ENCODE results near the gene LUZP2.

DNA sequence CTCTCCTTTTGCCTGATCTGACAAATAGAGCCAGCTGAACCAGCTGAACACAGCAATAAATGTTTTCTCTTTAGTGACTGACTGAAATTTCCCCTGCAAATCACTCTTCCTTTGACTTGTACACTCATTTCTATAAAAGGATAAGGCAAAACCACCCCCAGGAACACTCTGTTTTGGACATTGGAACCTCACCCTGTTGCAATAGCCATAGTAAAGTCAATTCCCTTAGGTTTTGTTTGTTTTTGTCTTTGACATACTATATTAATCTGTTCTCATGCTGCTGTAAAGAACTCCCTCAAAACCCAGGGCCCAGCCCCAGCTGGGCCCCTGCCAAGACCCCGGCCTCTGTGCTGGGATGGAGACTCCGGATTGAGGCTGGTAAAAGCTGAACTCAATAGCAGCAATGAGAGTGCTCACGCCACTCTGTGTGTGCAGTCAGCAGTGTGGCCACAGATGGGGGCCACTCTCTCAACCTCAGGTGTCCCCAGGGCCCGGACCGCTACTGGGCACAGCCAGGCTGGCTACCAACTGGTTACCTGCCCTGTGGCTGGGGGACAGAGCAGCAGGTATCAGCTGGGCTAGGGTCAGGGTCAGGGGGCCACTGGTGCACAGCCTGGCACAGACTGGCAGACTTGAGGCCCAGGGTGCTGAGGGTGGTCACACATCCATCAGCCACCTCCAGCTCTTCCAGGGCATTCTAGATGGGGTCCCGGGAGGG, 597.4 kb downstream of the LUZP2 start:
- TF ChIP-seq EP300 (IDR thresholded peaks at IDR 0.05; ENCODE audit: low read length): no peak
- no peak for TF ChIP-seq EZH2 (IDR thresholded peaks at IDR 0.05; ENCODE audit: borderline replicate concordance, low read depth, low read length)
- TF ChIP-seq POU5F1 (IDR thresholded peaks at IDR 0.05; ENCODE audit: borderline replicate concordance, low read depth, low read length, partially characterized antibody): no peak
- TF ChIP-seq, protein P1, sequence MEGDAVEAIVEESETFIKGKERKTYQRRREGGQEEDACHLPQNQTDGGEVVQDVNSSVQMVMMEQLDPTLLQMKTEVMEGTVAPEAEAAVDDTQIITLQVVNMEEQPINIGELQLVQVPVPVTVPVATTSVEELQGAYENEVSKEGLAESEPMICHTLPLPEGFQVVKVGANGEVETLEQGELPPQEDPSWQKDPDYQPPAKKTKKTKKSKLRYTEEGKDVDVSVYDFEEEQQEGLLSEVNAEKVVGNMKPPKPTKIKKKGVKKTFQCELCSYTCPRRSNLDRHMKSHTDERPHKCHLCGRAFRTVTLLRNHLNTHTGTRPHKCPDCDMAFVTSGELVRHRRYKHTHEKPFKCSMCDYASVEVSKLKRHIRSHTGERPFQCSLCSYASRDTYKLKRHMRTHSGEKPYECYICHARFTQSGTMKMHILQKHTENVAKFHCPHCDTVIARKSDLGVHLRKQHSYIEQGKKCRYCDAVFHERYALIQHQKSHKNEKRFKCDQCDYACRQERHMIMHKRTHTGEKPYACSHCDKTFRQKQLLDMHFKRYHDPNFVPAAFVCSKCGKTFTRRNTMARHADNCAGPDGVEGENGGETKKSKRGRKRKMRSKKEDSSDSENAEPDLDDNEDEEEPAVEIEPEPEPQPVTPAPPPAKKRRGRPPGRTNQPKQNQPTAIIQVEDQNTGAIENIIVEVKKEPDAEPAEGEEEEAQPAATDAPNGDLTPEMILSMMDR (IDR thresholded peaks at IDR 0.05 in 2 of 3, conservative IDR thresholded peaks at IDR 0.05 in 1 of 3; ENCODE audit: insufficient read depth in 2 of 3, low read depth in 1 of 3, low read length in 3 of 3): no peak
- TF ChIP-seq SPI1 (IDR thresholded peaks at IDR 0.05; ENCODE audit: borderline replicate concordance, low read depth, low read length): no peak
- TF ChIP-seq, protein P2, sequence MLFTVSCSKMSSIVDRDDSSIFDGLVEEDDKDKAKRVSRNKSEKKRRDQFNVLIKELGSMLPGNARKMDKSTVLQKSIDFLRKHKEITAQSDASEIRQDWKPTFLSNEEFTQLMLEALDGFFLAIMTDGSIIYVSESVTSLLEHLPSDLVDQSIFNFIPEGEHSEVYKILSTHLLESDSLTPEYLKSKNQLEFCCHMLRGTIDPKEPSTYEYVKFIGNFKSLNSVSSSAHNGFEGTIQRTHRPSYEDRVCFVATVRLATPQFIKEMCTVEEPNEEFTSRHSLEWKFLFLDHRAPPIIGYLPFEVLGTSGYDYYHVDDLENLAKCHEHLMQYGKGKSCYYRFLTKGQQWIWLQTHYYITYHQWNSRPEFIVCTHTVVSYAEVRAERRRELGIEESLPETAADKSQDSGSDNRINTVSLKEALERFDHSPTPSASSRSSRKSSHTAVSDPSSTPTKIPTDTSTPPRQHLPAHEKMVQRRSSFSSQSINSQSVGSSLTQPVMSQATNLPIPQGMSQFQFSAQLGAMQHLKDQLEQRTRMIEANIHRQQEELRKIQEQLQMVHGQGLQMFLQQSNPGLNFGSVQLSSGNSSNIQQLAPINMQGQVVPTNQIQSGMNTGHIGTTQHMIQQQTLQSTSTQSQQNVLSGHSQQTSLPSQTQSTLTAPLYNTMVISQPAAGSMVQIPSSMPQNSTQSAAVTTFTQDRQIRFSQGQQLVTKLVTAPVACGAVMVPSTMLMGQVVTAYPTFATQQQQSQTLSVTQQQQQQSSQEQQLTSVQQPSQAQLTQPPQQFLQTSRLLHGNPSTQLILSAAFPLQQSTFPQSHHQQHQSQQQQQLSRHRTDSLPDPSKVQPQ (CRISPR knock-in tag; IDR thresholded peaks at IDR 0.05; ENCODE audit: borderline replicate concordance): no peak
- no peak for TF ChIP-seq ZNF436 (CRISPR knock-in tag; IDR thresholded peaks at IDR 0.05)
- TF ChIP-seq ZNF146 (CRISPR knock-in tag; IDR thresholded peaks at IDR 0.05; ENCODE audit: unreplicated experiment): no peak
- no peak for TF ChIP-seq SRSF9 (IDR thresholded peaks at IDR 0.05; ENCODE audit: borderline replicate concordance, low read depth, low read length)
- TF ChIP-seq, protein P3, sequence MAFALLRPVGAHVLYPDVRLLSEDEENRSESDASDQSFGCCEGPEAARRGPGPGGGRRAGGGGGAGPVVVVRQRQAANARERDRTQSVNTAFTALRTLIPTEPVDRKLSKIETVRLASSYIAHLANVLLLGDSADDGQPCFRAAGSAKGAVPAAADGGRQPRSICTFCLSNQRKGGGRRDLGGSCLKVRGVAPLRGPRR (CRISPR knock-in tag; IDR thresholded peaks at IDR 0.05): no peak
- TF ChIP-seq SNRNP70 (optimal IDR thresholded peaks at IDR 0.05; ENCODE audit: low read depth, low read length): no peak
